Activated T-cell treated with anti-CD3 and anti-CD28 coated beads for 4 hours (primary cell): Measurements from ENCODE around the gene CLDN6.
A peak's percentile ranks its signal among the peaks of the same experiment; 100 is the strongest.

Experiments used
- DNase-seq: peaks from one replicate; pipeline ENCODE4 v3.0.0-alpha.2; 2020

The CLDN6 gene

DNA sequence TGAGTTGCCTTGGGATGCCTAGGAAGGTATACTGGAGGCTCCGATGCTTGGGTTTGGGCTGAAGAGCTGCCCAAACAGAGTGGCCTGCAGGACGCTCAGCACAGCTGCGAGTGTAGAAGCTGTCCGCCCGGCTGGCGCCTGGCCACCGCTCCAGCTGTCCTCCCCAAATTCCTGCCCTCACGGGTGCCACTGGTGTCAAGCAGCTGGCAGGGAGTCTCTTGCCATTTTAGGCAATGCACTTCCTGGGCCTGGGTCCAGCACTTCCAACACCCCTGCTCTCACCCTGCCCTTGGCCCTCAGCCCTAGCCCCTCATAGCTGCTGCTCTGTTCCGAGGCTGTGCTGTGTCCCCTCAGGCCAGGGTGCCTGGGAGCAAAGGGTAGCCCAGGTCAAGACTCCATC lies 32.5 kb downstream of the CLDN6 start:
- DNase-seq, result no peak

DNA sequence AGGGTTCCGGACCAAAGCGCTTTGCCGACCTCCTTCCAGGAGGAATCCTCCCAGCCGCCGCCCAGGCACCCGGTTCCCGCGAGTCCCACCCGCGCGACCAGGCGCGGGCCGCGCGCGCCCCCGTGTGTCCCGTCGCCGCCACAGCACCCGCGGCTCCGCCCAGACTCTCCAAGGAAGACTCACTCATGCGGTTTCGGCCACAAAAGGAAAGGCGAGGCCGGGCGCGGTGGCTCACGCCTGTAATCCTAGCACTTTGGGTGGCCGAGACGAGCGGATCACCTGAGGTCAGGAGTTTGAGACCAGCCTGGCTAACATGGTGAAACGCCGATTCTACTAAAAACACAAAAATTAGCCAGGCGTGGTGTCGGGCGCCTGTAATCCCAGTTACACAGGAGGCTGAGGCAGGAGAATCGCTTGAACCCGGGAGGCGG lies 34.3 kb downstream of the CLDN6 start:
- peak; percentile 57 for DNase-seq

DNA sequence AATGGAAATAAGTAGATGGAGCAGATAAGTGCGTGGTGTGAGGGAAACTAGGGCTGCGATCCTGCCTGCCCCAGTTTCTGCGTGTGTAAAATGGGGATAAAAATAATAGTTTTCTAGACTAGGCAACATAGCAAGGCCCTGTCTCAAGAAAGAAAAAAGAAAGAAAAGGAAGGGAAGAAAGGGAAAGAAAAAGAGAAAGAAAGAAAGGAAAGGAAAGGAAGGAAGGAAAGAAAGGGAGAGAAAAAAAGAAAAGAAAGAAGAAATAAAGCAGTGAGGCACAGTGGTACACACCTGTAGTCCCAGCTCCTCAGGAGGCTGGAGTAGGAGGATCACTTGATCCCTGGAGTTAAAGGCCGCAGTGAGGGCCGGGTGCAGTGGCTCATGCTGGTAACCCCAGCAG lies 35.6 kb downstream of the CLDN6 start:
- no peak for DNase-seq

DNA sequence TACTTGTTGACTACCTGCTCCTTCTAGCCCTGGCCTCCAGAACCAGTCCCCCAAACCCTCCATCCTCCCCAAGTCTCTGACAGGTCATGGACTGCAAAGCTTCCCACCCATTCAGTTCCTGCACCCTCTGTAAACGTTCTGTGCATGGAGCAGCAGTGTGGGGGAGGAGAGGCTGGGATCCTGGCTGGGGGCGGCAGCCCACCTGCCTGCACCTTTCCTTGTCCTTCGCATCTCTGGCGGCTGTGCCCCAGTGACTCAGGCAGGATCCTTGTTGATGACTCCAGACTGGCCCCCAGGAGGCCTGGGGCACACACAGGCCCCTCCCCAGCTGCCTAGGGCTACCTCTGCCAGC lies 36.1 kb downstream of the CLDN6 start:
- no peak for DNase-seq

DNA sequence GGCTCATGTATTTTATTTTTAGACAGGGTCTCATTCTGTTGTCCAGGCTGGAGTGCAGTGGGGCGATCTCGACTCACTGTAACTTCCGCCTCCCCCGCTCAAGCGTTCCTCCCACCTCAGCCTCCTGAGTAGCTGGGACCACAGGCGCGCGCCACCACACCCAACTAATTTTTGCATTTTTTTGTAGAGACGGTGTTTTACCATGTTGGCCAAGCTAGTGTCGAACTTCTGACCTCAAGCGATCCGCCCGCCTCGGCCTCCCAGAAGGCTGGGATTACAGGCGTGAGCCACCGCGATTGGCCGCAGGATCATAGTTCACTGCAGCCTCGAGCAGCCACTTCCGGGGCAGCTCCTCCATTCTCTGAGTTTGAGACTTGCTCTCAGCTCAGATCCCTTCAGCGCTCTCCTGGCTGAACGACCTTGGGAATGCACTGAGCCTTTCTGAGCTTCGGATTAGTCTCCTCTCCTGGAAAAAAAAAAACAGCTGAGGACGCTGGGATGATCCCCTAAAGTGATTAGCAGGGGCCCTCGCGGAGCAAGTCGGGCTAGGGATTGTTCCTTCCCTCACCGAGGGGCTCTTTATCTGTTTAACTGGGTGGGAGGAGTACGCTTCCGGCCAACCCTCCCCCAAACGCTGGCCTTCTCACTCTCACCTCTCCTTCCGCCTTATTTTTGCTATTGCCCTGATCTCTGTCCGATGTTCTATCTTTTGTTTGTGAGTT lies 36.6 kb downstream of the CLDN6 start:
- no peak for DNase-seq

DNA sequence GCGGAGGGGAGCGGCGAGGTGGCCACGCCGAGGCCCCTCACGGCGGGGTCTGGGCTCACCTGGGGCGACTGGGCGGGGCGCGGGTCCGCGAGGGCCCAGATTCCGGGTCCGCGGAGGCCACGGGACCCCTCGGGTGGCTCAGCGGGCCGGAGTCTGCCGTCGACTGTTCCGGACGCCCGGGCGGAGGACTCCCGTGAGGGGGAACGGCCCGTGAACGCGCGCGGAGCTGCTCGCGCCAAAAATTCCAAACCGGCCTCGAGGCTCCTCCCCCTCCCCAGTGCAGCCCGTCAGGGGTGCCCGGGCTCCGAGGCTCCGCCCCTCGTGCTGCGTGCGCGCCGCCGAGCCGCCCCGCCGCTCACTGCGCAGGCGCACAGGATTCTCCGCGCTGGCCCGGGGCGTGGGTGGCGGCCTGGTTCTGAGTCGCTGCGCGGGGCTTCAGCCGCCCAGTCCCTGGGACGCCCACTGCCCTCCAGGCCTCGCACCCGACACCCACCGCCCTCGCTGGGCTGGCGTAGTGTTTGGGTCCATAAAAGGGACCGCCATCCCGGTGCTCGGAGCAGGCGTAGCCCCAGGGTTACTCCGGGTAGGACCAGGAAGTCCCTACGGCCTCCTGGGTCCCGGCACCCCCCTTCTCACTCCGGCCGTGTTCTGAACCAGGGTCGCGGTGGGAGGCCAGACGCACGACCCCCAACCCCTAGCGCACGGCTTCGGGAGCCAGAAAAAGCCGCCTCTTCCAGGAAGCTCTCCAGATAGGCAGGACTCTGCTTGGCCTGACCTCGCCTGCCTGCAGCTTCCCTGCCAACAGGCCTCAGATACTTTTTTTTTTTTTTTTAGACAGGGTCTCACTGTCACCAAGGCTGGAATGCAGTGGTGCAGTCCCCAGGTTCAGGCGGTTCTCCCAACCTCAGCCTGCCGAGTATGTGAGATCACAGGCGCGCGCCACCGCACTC lies 37.5 kb downstream of the CLDN6 start, which contains the start of gene PKMYT1:
Gene PKMYT1 (minus strand): TSS at position 220 of the 950 bp plus-strand sequence. CDS start 789 bp downstream, outside the sequence.
- peak; percentile 94 for DNase-seq

DNA sequence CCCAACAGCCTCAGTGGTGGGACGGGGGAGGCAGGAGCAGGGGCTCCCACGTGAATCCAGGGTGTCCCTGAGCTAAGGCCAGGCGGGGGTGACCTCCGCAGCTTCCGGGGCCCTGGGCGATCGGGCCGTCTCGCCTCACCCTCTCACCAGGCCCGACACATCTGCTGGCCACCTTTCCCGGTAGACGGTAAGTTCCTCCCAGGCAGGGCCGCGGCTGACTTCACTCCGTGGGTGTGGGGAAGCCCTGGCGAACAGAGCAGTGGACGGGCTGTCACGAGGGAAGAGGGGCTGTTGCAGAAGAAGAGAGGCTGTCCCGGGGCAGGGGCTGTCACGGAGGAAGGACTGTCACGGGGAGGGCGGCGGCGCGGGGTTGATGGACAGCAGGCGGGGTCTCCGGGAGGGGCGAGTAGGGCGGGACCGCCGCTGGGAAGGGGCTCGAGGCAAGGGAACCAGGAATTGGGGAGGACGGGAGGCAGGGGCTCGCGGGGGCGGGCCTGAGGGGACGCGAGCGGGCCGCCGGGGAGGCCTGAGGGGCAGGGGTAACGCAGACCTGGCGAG lies 38.2 kb downstream of the CLDN6 start:
- DNase-seq, result no peak

DNA sequence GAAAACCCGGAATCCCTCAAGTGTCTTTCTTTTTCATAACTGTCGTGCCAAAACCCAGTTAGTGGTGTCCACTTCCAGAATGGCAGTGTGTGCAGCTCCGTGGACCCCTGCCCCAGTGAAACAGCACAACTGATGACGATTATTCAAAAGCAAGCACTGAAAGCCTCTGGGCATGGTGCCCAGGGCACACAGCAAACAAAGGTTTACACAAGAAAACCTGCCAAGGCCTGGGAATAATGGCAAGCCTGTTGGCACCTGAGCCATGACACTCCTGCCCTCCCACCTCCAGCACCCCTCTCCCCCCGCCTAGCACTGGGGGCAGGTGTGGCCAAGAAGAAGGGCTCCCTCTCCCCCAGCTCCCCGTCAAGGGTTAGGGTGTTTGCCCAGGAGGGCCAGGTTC lies 40.5 kb downstream of the CLDN6 start:
- no peak for DNase-seq

DNA sequence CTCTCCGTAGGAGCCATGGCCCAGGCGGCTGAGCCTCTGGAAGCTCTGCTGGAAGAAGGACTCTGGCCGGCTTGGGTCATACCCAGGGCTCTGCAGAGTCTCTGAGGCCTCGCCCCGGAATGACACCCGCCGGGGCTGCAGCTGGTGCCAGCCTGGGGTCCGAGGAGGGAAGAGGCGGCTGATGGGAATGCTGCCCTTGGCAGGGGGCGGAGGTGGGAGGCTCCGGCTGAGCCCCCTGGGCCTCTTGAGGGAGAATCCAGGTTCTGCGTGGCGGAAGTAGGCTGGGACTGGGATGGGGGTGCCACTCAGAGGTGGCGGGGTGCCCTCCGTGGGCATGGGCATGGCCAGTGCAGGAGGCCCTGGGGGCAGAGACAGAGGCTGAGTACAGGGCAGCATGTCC lies 41.3 kb downstream of the CLDN6 start:
- no peak for DNase-seq

DNA sequence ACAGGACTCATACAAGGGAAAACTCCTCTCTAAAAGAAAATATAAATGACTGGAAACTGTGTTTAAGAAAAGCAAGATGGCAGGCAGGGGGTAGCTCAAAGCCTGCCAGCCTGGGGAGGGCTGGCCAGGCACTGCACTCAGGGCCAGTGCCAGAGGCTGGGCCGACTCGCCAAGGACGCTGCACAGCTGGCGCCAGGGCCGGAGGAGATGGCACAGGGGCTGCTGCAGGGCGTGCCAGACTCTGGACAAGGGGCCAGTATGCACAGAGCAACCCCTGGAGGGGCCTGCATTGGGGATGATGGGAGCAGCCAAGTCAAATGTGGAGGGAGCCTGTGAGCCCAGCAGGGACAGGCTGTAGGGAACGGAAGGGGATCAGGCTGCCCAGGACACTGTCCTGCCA lies 41.8 kb downstream of the CLDN6 start:
- no peak for DNase-seq

DNA sequence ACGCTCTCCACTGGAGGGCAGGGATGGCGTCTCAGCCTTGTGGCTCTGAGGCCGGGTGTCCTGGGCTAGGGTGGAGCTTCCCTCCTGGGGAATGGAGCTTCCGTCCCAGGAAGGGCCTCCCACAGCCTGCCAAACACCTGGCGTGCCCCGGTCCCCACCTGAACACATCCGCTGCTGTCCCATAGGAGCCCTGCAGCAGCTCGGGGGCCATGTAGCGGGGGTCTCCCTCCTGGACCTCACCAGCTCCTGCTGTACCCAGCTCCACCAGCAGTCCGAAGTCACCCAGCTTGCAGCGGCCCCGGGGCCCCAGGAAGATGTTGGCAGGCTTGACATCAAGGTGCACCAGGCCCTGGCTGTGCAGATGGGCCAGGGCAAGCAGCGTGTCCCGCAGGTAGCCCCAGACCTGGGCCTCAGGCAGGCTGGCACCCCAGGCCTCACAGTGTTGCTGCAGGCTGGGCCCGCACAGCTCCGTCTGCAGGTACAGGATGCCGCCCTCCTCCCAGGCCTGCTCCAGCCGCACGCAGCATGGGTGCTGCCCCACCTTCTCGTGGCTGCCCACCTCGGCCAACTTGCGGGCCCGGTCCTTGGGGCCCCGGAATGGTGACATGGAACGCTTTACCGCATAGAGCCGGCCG lies 42.7 kb downstream of the CLDN6 start:
- no peak for DNase-seq

DNA sequence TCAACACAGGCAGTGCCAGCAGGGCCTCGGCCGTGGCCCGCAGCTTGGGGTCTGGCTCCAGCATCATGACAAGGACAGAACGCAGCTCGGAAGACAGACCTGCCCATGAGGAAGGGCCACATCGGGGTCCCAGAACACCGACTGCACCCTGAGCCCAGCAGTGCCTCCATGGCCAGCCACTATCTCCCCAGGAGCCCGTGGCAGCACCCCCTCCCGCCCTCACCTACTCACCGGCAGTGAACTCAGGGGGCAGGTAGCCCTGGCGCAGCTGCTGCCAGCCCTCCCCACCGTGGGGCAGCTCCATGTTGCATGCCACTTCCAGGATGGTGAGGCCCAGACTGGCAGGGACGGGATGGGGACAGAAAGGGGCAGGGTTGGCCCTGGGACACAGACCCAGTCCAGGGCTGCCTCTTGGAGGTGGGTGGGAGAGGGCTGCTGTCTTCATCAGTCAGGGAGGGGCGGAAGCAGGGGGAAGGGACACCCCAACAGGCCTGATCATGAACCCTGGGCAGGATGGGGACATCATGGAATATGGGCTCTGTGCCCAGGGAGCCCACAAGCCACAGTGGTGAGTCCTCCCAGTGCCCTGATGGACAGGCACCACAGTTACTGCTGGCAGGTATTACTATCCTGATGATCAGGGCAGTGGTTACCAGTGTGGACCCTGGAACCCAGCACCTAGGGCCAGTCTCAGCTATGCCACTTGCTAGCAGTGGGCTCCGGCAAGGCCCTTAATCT lies 43.5 kb downstream of the CLDN6 start:
- DNase-seq, result no peak

DNA sequence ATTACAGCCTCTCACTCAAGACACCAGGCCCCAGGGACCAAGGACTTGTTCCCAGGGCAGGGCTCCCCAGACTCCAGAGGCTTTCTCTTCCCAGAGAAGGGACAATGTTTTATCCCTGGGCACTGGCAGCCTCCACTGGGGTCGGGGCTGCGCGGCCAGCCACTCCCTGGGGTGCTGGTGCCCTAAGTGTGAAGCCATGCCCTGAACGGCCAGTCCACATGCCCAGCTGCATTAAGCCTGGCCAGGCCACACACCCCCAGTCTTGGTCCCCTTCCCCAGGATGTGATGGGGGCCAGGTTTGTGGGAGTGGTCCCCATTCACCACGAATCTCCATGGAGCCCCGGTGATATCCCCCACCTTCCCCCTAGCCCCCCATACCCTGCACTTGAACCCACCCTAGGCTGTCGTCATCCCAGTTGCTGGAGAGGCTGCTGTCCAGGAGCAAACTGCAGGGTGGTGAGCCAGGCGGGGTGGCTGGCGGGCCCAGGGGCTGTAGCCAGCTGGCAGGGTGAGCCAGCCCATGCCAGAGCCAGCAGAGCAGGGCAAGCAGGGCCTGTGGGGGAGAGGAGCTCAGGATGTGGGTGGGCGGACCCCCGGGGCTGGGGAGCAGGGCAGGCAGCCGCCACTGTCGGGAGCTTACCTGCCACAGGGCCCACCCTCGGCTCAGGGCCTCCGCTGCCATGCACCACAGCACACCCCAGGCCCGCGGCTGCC lies 44.2 kb downstream of the CLDN6 start:
- DNase-seq, result no peak

DNA sequence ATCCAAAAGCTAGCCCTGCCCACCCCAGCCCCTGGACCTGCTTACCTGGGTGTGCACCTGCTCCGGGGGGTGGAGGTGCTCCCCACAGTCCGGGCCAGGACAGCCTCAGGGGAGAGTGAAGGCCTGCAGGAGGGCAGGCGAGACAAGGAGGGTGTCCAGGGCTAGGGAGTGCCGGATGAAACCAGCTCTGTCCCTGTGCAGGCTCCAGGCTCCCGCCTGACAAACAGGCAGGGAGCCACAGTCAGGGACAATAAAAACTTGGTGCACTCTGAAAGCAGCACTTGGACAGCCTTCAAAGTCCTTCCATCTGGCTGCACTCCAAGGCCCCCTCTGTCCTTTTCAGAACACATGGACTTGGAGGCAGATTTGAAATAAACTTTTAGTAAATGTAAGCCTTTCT lies 44.9 kb downstream of the CLDN6 start:
- no peak for DNase-seq

DNA sequence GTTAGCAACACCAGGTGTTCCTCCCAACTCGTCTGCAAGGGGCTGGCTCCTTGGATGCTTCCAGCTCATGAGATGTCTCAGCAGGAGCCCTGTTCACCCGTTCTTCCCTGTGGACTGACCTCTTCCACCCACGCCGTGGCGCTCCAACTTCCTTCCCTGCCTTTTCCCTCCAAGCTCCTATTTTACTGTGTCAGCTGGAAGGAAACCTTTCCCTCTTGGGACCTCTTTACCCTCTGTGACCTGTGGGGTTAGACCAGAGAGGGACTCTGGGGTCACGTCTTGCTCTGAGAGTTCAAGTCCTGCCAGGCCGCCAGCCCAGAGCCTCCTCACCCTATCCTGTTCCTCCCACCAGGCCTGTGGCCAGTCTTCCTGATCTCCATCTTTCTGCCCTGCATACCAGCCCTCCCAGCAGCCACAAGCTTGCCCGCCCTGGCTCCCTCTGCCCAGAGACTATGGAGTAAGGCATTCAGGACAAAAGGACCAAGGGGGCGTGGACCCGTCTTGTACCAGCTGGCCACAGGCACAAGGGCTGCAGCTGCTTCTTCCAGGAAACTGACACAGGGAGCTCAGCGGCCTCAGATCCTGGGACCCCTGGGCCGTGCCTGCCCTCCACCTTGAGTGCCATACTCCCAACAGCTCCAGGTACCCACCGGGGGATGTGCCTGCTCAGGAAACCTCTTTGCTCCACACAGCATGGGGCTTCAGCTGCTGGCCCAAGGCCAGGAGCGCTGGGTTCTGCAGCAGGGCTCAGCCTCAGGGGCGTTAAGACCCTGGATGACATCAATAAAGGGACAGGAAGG lies 45.8 kb downstream of the CLDN6 start:
- DNase-seq, result no peak

DNA sequence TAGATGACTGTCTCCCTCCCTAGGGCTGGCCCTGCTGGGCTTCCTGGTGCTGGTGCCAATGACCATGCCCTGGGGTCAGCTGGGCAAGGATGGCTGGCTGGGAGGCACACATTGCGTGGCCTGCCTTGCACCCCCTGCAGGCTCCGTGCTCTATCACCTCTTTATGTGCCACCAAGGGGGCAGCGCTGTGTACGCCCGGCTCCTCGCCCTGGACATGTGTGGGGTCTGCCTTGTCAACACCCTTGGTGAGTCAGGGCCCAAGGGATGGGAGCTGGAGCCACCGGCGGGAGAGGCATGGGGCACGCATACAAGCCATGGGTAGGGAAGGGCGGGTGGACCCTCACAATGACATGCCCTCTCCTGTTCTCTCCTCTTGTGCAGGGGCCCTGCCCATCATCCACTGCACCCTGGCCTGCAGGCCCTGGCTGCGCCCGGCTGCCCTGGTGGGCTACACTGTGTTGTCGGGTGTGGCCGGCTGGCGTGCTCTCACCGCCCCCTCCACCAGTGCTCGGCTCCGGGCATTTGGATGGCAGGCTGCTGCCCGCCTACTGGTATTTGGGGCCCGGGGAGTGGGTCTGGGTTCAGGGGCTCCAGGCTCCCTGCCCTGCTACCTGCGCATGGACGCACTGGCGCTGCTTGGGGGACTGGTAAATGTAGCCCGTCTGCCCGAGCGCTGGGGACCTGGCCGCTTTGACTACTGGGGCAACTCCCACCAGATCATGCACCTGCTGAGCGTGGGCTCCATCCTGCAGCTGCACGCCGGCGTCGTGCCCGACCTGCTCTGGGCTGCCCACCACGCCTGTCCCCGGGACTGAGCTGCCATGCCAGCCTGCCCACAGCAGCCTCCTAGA lies 46.6 kb downstream of the CLDN6 start:
- no peak for DNase-seq

DNA sequence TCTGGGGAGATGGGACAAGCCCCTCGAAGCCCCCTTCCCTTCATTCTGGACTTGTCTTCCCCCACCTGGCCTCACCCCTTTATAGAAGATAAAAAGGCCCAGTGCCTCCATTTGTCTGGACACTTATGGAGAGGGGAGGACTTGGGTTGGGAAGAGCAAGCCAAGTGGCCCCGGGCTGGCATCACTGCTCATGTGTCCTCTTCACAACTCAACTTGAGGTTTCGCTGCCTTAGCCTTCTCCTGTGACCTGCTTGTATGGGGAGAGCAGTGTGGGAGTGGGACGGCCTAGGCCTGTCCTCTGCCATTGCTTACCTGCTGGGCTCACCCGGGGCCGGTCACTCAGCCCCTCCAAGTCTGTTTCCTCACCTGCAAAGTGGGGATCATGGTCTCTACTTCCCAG lies 47.4 kb downstream of the CLDN6 start:
- no peak for DNase-seq

DNA sequence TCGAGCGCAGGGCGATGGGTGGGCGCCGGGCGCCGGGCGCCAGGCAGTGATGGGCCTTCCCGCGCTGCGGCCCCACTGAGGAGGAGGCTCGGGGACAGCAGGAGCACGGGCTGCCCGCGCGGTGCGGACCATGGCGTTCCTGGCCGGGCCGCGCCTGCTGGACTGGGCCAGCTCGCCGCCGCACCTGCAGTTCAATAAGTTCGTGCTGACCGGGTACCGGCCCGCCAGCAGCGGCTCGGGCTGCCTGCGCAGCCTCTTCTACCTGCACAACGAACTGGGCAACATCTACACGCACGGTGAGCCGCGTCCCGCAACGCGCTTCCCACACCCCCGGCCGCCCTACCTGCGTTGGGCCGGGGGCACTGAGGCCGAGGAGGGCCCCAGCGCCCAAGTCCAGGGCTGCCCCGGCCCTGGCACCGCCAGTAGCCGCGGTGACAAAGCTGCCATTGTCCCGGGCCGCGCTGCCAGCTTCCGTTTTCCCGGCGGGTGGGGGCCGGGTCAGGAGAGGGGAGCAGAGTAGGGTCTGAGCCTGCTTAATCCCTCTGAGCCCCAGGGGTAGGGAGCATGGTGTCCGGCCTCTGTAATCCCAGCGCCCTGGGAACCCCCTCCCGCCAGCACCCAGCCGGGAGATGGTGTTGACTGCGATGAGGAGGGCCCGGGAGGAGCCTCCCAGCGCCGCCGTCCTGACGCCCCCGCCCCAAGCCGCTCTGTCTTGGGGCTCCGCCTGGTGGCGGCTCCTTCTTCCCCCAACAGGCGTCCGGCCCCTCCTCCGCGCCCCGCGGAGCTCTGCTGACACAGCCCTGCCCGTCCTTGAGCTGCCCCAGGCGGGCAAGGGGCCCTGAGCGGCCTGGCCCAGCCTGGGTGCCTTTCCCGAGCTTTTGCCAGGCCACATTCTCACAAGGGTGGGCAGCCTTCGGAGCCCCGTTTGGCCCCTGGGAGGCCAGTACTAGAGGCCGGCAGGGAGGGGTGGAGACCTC lies 48.1 kb downstream of the CLDN6 start:
- DNase-seq, result peak; percentile 55
